ENCODE data around the gene GAGE13. TPM values are rescaled to one million over a fixed set of nuclear protein-coding genes. Genes with fewer than 3 reads are reported as not detected.
A peak's percentile ranks its signal among the peaks of the same experiment; 100 is the strongest.
"Not testable (repeated sequence)": the region's sequence is repeated elsewhere in the genome, so short reads cannot be mapped to it uniquely, and the experiment has no call there.

Gene GAGE13
- not detected for total RNA-seq

GRCh38 chrX:49331282-49331681 is at the start of gene GAGE13:
Gene GAGE13 (plus strand): TSS chrX:49331582. CDS start chrX:49332738, 1,156 bp downstream.
- not testable (repeated sequence) for H3K27ac Mint-ChIP-seq, H3K9me3 Mint-ChIP-seq, DNase-seq, H3K36me3 Mint-ChIP-seq, H3K27me3 Mint-ChIP-seq, H3K4me1 Mint-ChIP-seq, H3K4me3 Mint-ChIP-seq

GRCh38 chrX:49282647-49283011 is 48.8 kb upstream of the GAGE13 start:
- no peak overlapping the region for H3K4me3 Mint-ChIP-seq
- no peak overlapping the region for H3K27ac Mint-ChIP-seq
- no peak for DNase-seq
- peaks cover 39% of the 10 kb centered on the region for H3K4me1 Mint-ChIP-seq
- no peaks in the 10 kb centered on the region for H3K9me3 Mint-ChIP-seq
- no peaks in the 10 kb centered on the region for H3K36me3 Mint-ChIP-seq
- H3K27me3 Mint-ChIP-seq: no peaks in the 10 kb centered on the region

- no peak overlapping the region for H3K4me3 Mint-ChIP-seq
- no peak for DNase-seq
- no peaks in the 10 kb centered on the region for H3K36me3 Mint-ChIP-seq
- H3K9me3 Mint-ChIP-seq: no peaks in the 10 kb centered on the region
- H3K27ac Mint-ChIP-seq: no peak overlapping the region
- no peaks in the 10 kb centered on the region for H3K27me3 Mint-ChIP-seq
- peaks cover 39% of the 10 kb centered on the region for H3K4me1 Mint-ChIP-seq
These were observed 47.2 kb upstream of the GAGE13 start for GRCh38 chrX:49284212-49284611.

- Mint-ChIP-seq H3K4me3 (no peak overlapping the region), H3K27me3 (no peaks in the 10 kb centered on the region), H3K4me1 (peaks cover 27% of the 10 kb centered on the region), H3K36me3 (no peaks in the 10 kb centered on the region), H3K9me3 (no peaks in the 10 kb centered on the region), H3K27ac (no peak overlapping the region)
- no peak for DNase-seq
These were observed 45.2 kb upstream of the GAGE13 start for GRCh38 chrX:49286136-49286535.

GRCh38 chrX:49286581-49286980 is 44.8 kb upstream of the GAGE13 start:
- no peaks in the 10 kb centered on the region for H3K36me3 Mint-ChIP-seq
- DNase-seq: no peak
- no peak overlapping the region for H3K4me3 Mint-ChIP-seq
- H3K4me1 Mint-ChIP-seq: peaks cover 27% of the 10 kb centered on the region
- no peaks in the 10 kb centered on the region for H3K9me3 Mint-ChIP-seq
- H3K27ac Mint-ChIP-seq: no peak overlapping the region
- H3K27me3 Mint-ChIP-seq: no peaks in the 10 kb centered on the region

GRCh38 chrX:49287665-49288064 is 43.7 kb upstream of the GAGE13 start:
- H3K4me1 Mint-ChIP-seq: peaks cover 27% of the 10 kb centered on the region
- no peak overlapping the region for H3K4me3 Mint-ChIP-seq
- no peaks in the 10 kb centered on the region for H3K9me3 Mint-ChIP-seq
- no peaks in the 10 kb centered on the region for H3K36me3 Mint-ChIP-seq
- no peak for DNase-seq
- H3K27me3 Mint-ChIP-seq: no peaks in the 10 kb centered on the region
- no peak overlapping the region for H3K27ac Mint-ChIP-seq

GRCh38 chrX:49290215-49290614 is 41.2 kb upstream of the GAGE13 start:
- Mint-ChIP-seq H3K4me1 (peaks cover 22% of the 10 kb centered on the region), H3K27me3 (no peaks in the 10 kb centered on the region), H3K27ac (no peak overlapping the region), H3K36me3 (no peaks in the 10 kb centered on the region), H3K4me3 (no peak overlapping the region), H3K9me3 (no peaks in the 10 kb centered on the region)
- DNase-seq: no peak

GRCh38 chrX:49291615-49292337 is 39.6 kb upstream of the GAGE13 start:
- no peak overlapping the region for H3K4me3 Mint-ChIP-seq
- no peaks in the 10 kb centered on the region for H3K36me3 Mint-ChIP-seq
- peaks cover 24% of the 10 kb centered on the region for H3K4me1 Mint-ChIP-seq
- H3K27ac Mint-ChIP-seq: no peak overlapping the region
- no peaks in the 10 kb centered on the region for H3K9me3 Mint-ChIP-seq
- peak; percentile 63 for DNase-seq
- no peaks in the 10 kb centered on the region for H3K27me3 Mint-ChIP-seq

- Mint-ChIP-seq H3K9me3 (no peaks in the 10 kb centered on the region), H3K4me1 (peaks cover 21% of the 10 kb centered on the region), H3K36me3 (no peaks in the 10 kb centered on the region), H3K4me3 (no peak overlapping the region), H3K27me3 (no peaks in the 10 kb centered on the region), H3K27ac (no peak overlapping the region)
- DNase-seq: no peak
These were observed 38.7 kb upstream of the GAGE13 start for GRCh38 chrX:49292400-49293362.

GRCh38 chrX:49299293-49299692 is 32.1 kb upstream of the GAGE13 start:
- not testable (repeated sequence) for H3K4me1 Mint-ChIP-seq, H3K27me3 Mint-ChIP-seq

GRCh38 chrX:49300703-49301102 is 30.7 kb upstream of the GAGE13 start:
- Mint-ChIP-seq H3K4me1 (peaks cover 3% of the 10 kb centered on the region), H3K9me3 (no peaks in the 10 kb centered on the region), H3K4me3 (no peak overlapping the region), H3K36me3 (peaks cover 2% of the 10 kb centered on the region), H3K27me3 (no peaks in the 10 kb centered on the region), H3K27ac (no peak overlapping the region)
- no peak for DNase-seq

More at GRCh38 chrX:49299293-49299692, 32.1 kb upstream of the GAGE13 start:
- DNase-seq, H3K36me3 Mint-ChIP-seq, H3K4me3 Mint-ChIP-seq, H3K9me3 Mint-ChIP-seq, H3K27ac Mint-ChIP-seq: not testable (repeated sequence)

GRCh38 chrX:49303346-49303745 is 28.0 kb upstream of the GAGE13 start, which contains the start of gene GAGE10:
Gene GAGE10 (plus strand): TSS chrX:49303646. CDS start chrX:49304860, 1,214 bp downstream.
- Mint-ChIP-seq H3K27ac (no peak within 1 kb of the TSS), H3K4me3 (no peak within 1 kb of the TSS), H3K27me3 (no peaks in the 10 kb centered on the region), H3K9me3 (no peaks in the 10 kb centered on the region), H3K4me1 (no peaks in the 10 kb centered on the region), H3K36me3 (peaks cover 2% of the 10 kb centered on the region)
- DNase-seq: no peak

GRCh38 chrX:49307775-49308174 is 23.6 kb upstream of the GAGE13 start:
- H3K27me3 Mint-ChIP-seq, H3K9me3 Mint-ChIP-seq, H3K4me3 Mint-ChIP-seq, H3K27ac Mint-ChIP-seq, H3K36me3 Mint-ChIP-seq, DNase-seq: not testable (repeated sequence)
- peaks cover 19% of the 10 kb centered on the region for H3K4me1 Mint-ChIP-seq

- H3K9me3 Mint-ChIP-seq: no peaks in the 10 kb centered on the region
- no peaks in the 10 kb centered on the region for H3K36me3 Mint-ChIP-seq
- H3K27me3 Mint-ChIP-seq: no peaks in the 10 kb centered on the region
- H3K27ac Mint-ChIP-seq: peak overlapping the region; percentile 94
- peak overlapping the region; percentile 68 for H3K4me3 Mint-ChIP-seq
- H3K4me1 Mint-ChIP-seq: peaks cover 19% of the 10 kb centered on the region
- DNase-seq: peak; percentile 24
These were observed 22.6 kb upstream of the GAGE13 start for GRCh38 chrX:49308604-49309269.

GRCh38 chrX:49309401-49309981 is 21.9 kb upstream of the GAGE13 start:
- Mint-ChIP-seq H3K4me3 (peak overlapping the region; percentile 68), H3K4me1 (peaks cover 19% of the 10 kb centered on the region), H3K27ac (peak overlapping the region; percentile 94), H3K9me3 (no peaks in the 10 kb centered on the region), H3K27me3 (no peaks in the 10 kb centered on the region), H3K36me3 (no peaks in the 10 kb centered on the region)
- DNase-seq: no peak

All from activated naive CD8-positive, alpha-beta T cell treated with anti-CD3 and anti-CD28 coated beads for 36 hours (primary cell).